Measurements from ENCODE around the gene POLR1E.

DNA sequence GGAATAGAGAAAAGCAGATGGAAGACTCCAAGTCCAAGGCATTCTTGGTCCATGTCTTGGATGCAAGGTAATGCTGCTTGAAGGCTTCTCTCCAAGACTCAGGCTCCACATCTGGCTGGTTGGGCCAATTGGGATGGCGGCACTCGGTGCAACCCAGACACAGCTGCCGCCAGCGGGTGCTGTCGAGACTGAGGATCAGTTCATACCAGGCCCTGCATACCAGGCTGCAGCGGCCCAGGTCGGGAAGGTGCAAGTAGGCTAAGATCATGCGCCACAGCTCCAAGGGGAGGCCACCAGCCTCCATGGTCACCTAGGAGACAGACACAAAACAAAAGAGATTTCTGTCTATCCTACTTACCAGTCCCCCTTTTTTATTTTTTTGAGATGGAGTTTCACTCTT, 55.7 kb downstream of the POLR1E start:
- TF ChIP-seq, protein P1, sequence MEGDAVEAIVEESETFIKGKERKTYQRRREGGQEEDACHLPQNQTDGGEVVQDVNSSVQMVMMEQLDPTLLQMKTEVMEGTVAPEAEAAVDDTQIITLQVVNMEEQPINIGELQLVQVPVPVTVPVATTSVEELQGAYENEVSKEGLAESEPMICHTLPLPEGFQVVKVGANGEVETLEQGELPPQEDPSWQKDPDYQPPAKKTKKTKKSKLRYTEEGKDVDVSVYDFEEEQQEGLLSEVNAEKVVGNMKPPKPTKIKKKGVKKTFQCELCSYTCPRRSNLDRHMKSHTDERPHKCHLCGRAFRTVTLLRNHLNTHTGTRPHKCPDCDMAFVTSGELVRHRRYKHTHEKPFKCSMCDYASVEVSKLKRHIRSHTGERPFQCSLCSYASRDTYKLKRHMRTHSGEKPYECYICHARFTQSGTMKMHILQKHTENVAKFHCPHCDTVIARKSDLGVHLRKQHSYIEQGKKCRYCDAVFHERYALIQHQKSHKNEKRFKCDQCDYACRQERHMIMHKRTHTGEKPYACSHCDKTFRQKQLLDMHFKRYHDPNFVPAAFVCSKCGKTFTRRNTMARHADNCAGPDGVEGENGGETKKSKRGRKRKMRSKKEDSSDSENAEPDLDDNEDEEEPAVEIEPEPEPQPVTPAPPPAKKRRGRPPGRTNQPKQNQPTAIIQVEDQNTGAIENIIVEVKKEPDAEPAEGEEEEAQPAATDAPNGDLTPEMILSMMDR (conservative IDR thresholded peaks at IDR 0.05; ENCODE audit: low read length) = no peak
- TF ChIP-seq EZH2phosphoT487 (IDR thresholded peaks at IDR 0.05; ENCODE audit: borderline replicate concordance) = no peak
